Measurements from ENCODE around the gene GPR31. TPM values are rescaled to one million over a fixed set of nuclear protein-coding genes. Genes with fewer than 3 reads are reported as not detected.
"Not testable (repeated sequence)": the region's sequence is repeated elsewhere in the genome, so short reads cannot be mapped to it uniquely, and the experiment has no call there.

GPR31 gene
- total and polyA plus RNA-seq, 2 donors (not counting 3 experiments of a cell fraction or from before 2014, with no cell fraction given), result not detected

GRCh38 chr6:167182913-167183314 is 25.1 kb upstream of the GPR31 start:
- H3K4me1 ChIP-seq (ENCODE audit: control insufficient read depth, extremely low read depth, insufficient read depth, low read length); H3K4me2 ChIP-seq (ENCODE audit: insufficient read depth, low read length); H3K9me1 ChIP-seq (replicated peaks; ENCODE audit: control insufficient read depth, extremely low read depth, insufficient read depth, low read length); H3K9ac ChIP-seq (replicated peaks; ENCODE audit: extremely low read depth, insufficient read depth, low read length); H3K79me2 ChIP-seq (ENCODE audit: control insufficient read depth, insufficient read depth, low read length); BruUV-seq (replicated peaks); H2AFZ ChIP-seq (ENCODE audit: low read depth, low read length); CTCF ChIA-PET; DNase-seq (ENCODE audit: low read depth, low spot score); H3K27me3 ChIP-seq (ENCODE audit: control insufficient read depth in 2 of 2, insufficient read depth in 2 of 2, low read length in 2 of 2); H3K9me3 ChIP-seq (replicated peaks; ENCODE audit: control insufficient read depth, insufficient read depth, low read length); H4K20me1 ChIP-seq (replicated peaks; ENCODE audit: control insufficient read depth, extremely low read depth, insufficient read depth, low read length); H3K27ac ChIP-seq (ENCODE audit: insufficient read depth, low read depth, low read length); dilution Hi-C loops (cut with MboI; ENCODE audit: extremely low pct_ligation_motif_present, low sequenced_read_pairs); POLR2A ChIA-PET; H3K4me3 ChIP-seq (replicated peaks in 1 of 3; ENCODE audit: insufficient read depth in 1 of 3, low read depth in 1 of 3, low read length in 3 of 3); H3K36me3 ChIP-seq (ENCODE audit: control insufficient read depth in 2 of 2, extremely low read depth in 1 of 2, insufficient read depth in 2 of 2, low read length in 2 of 2); intact Hi-C loops (cut with micrococcal nuclease): not testable (repeated sequence)
- FAIRE-seq, result peak; percentile 98

- H2AFZ ChIP-seq (ENCODE audit: low read depth, low read length); POLR2A ChIA-PET; H3K9me3 ChIP-seq (replicated peaks; ENCODE audit: control insufficient read depth, insufficient read depth, low read length); H3K4me3 ChIP-seq (replicated peaks in 1 of 3; ENCODE audit: insufficient read depth in 1 of 3, low read depth in 1 of 3, low read length in 3 of 3); BruUV-seq (replicated peaks); H3K27me3 ChIP-seq (ENCODE audit: control insufficient read depth in 2 of 2, insufficient read depth in 2 of 2, low read length in 2 of 2); H4K20me1 ChIP-seq (replicated peaks; ENCODE audit: control insufficient read depth, extremely low read depth, insufficient read depth, low read length); dilution Hi-C loops (cut with MboI; ENCODE audit: extremely low pct_ligation_motif_present, low sequenced_read_pairs); H3K9ac ChIP-seq (replicated peaks; ENCODE audit: extremely low read depth, insufficient read depth, low read length); DNase-seq (ENCODE audit: low read depth, low spot score); H3K4me2 ChIP-seq (ENCODE audit: insufficient read depth, low read length); H3K36me3 ChIP-seq (ENCODE audit: control insufficient read depth in 2 of 2, extremely low read depth in 1 of 2, insufficient read depth in 2 of 2, low read length in 2 of 2); H3K9me1 ChIP-seq (replicated peaks; ENCODE audit: control insufficient read depth, extremely low read depth, insufficient read depth, low read length); CTCF ChIA-PET; FAIRE-seq; intact Hi-C loops (cut with micrococcal nuclease); H3K79me2 ChIP-seq (ENCODE audit: control insufficient read depth, insufficient read depth, low read length); H3K27ac ChIP-seq (ENCODE audit: insufficient read depth, low read depth, low read length); H3K4me1 ChIP-seq (ENCODE audit: control insufficient read depth, extremely low read depth, insufficient read depth, low read length): not testable (repeated sequence)
Observed at GRCh38 chr6:167181351-167181750, 23.6 kb upstream of the GPR31 start.

DNA sequence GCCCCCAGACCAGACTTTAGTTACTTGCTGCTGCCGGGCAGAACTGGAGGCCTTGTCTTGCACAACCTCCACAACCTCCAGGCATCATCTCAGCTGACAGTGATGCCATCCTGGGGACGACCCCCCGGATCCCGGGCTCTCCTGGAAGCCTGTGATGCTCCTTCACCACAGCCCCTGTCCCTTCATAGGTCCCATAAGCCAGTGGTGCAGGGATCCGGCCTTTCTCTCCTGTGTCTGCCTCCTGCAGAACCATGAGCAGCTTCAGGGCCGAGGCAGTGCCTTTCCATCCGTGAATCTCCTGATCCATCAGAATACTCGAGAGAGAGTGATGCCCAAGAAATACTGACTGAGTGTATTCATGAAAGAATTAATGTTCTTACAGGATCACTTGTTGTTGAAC is 22.3 kb upstream of the GPR31 start:
- CTCF ChIA-PET; H3K9me3 ChIP-seq (replicated peaks; ENCODE audit: control insufficient read depth, insufficient read depth, low read length); H3K4me3 ChIP-seq (replicated peaks in 1 of 3; ENCODE audit: insufficient read depth in 1 of 3, low read depth in 1 of 3, low read length in 3 of 3); POLR2A ChIA-PET; H2AFZ ChIP-seq (ENCODE audit: low read depth, low read length); H4K20me1 ChIP-seq (replicated peaks; ENCODE audit: control insufficient read depth, extremely low read depth, insufficient read depth, low read length); H3K27ac ChIP-seq (ENCODE audit: insufficient read depth, low read depth, low read length); H3K9me1 ChIP-seq (replicated peaks; ENCODE audit: control insufficient read depth, extremely low read depth, insufficient read depth, low read length); dilution Hi-C loops (cut with MboI; ENCODE audit: extremely low pct_ligation_motif_present, low sequenced_read_pairs); H3K4me1 ChIP-seq (ENCODE audit: control insufficient read depth, extremely low read depth, insufficient read depth, low read length); BruUV-seq (replicated peaks); H3K36me3 ChIP-seq (ENCODE audit: control insufficient read depth in 2 of 2, extremely low read depth in 1 of 2, insufficient read depth in 2 of 2, low read length in 2 of 2); H3K79me2 ChIP-seq (ENCODE audit: control insufficient read depth, insufficient read depth, low read length); H3K4me2 ChIP-seq (ENCODE audit: insufficient read depth, low read length); H3K9ac ChIP-seq (replicated peaks; ENCODE audit: extremely low read depth, insufficient read depth, low read length); DNase-seq (ENCODE audit: low read depth, low spot score); H3K27me3 ChIP-seq (ENCODE audit: control insufficient read depth in 2 of 2, insufficient read depth in 2 of 2, low read length in 2 of 2); intact Hi-C loops (cut with micrococcal nuclease): not testable (repeated sequence)
- peak; percentile 8 for FAIRE-seq

- H3K4me2 ChIP-seq (ENCODE audit: insufficient read depth, low read length); H3K36me3 ChIP-seq (ENCODE audit: control insufficient read depth in 2 of 2, extremely low read depth in 1 of 2, insufficient read depth in 2 of 2, low read length in 2 of 2); H3K9me1 ChIP-seq (replicated peaks; ENCODE audit: control insufficient read depth, extremely low read depth, insufficient read depth, low read length); BruUV-seq (replicated peaks); intact Hi-C loops (cut with micrococcal nuclease); H3K27me3 ChIP-seq (ENCODE audit: control insufficient read depth in 2 of 2, insufficient read depth in 2 of 2, low read length in 2 of 2); DNase-seq (ENCODE audit: low read depth, low spot score); CTCF ChIA-PET; H3K4me3 ChIP-seq (replicated peaks in 1 of 3; ENCODE audit: insufficient read depth in 1 of 3, low read depth in 1 of 3, low read length in 3 of 3); H4K20me1 ChIP-seq (replicated peaks; ENCODE audit: control insufficient read depth, extremely low read depth, insufficient read depth, low read length); POLR2A ChIA-PET; H3K9ac ChIP-seq (replicated peaks; ENCODE audit: extremely low read depth, insufficient read depth, low read length); dilution Hi-C loops (cut with MboI; ENCODE audit: extremely low pct_ligation_motif_present, low sequenced_read_pairs); H3K9me3 ChIP-seq (replicated peaks; ENCODE audit: control insufficient read depth, insufficient read depth, low read length); FAIRE-seq; H3K27ac ChIP-seq (ENCODE audit: insufficient read depth, low read depth, low read length); H3K4me1 ChIP-seq (ENCODE audit: control insufficient read depth, extremely low read depth, insufficient read depth, low read length); H2AFZ ChIP-seq (ENCODE audit: low read depth, low read length); H3K79me2 ChIP-seq (ENCODE audit: control insufficient read depth, insufficient read depth, low read length): not testable (repeated sequence)
Observed at GRCh38 chr6:167178896-167179655, 21.3 kb upstream of the GPR31 start.
